ENCODE measurements around the gene FGB. TPM values are rescaled to one million over a fixed set of nuclear protein-coding genes. Genes with fewer than 3 reads are reported as not detected.
A peak's percentile ranks its signal among the peaks of the same experiment; 100 is the strongest.

The FGB gene
- total and polyA plus RNA-seq, 2 of the 13 experiments (the other 11 are each of a cell fraction or from before 2014, with no cell fraction given), result 226 to 784 TPM

- TF ChIP-seq, protein P1, sequence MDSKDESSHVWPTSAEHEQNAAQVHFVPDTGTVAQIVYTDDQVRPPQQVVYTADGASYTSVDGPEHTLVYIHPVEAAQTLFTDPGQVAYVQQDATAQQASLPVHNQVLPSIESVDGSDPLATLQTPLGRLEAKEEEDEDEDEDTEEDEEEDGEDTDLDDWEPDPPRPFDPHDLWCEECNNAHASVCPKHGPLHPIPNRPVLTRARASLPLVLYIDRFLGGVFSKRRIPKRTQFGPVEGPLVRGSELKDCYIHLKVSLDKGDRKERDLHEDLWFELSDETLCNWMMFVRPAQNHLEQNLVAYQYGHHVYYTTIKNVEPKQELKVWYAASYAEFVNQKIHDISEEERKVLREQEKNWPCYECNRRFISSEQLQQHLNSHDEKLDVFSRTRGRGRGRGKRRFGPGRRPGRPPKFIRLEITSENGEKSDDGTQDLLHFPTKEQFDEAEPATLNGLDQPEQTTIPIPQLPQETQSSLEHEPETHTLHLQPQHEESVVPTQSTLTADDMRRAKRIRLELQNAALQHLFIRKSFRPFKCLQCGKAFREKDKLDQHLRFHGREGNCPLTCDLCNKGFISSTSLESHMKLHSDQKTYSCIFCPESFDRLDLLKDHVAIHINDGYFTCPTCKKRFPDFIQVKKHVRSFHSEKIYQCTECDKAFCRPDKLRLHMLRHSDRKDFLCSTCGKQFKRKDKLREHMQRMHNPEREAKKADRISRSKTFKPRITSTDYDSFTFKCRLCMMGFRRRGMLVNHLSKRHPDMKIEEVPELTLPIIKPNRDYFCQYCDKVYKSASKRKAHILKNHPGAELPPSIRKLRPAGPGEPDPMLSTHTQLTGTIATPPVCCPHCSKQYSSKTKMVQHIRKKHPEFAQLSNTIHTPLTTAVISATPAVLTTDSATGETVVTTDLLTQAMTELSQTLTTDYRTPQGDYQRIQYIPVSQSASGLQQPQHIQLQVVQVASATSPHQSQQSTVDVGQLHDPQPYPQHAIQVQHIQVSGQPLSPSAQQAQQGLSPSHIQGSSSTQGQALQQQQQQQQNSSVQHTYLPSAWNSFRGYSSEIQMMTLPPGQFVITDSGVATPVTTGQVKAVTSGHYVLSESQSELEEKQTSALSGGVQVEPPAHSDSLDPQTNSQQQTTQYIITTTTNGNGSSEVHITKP (CRISPR knock-in tag; IDR thresholded peaks at IDR 0.05; ENCODE audit: low read depth), result peak; percentile 75; the same call in 1 of the 2 replicates
- peak; percentile 97 for TF ChIP-seq ZNF614 (CRISPR knock-in tag; IDR thresholded peaks at IDR 0.05; ENCODE audit: borderline replicate concordance)
- no peak for TF ChIP-seq ZFYVE20 (CRISPR knock-in tag; IDR thresholded peaks at IDR 0.05; ENCODE audit: borderline replicate concordance, low read depth)
- TF ChIP-seq, protein P2, sequence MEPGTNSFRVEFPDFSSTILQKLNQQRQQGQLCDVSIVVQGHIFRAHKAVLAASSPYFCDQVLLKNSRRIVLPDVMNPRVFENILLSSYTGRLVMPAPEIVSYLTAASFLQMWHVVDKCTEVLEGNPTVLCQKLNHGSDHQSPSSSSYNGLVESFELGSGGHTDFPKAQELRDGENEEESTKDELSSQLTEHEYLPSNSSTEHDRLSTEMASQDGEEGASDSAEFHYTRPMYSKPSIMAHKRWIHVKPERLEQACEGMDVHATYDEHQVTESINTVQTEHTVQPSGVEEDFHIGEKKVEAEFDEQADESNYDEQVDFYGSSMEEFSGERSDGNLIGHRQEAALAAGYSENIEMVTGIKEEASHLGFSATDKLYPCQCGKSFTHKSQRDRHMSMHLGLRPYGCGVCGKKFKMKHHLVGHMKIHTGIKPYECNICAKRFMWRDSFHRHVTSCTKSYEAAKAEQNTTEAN (CRISPR knock-in tag; conservative IDR thresholded peaks at IDR 0.05), result peak; percentile 90
- TF ChIP-seq ZNF772 (CRISPR knock-in tag; IDR thresholded peaks at IDR 0.05), result peak; percentile 92
- TF ChIP-seq KDM5A (IDR thresholded peaks at IDR 0.05; ENCODE audit: borderline replicate concordance, low read length), result 0 out of 2 replicates have a peak, but pooled peaks have one; percentile 25
- no peak for TF ChIP-seq TFDP2 (CRISPR knock-in tag; IDR thresholded peaks at IDR 0.05)
- TF ChIP-seq ZNF12 (CRISPR knock-in tag; IDR thresholded peaks at IDR 0.05), result no peak
- TF ChIP-seq HBP1 (CRISPR knock-in tag; IDR thresholded peaks at IDR 0.05; ENCODE audit: low read depth), result 0 out of 2 replicates have a peak, but pooled peaks have one; percentile 37
- TF ChIP-seq, protein P3, sequence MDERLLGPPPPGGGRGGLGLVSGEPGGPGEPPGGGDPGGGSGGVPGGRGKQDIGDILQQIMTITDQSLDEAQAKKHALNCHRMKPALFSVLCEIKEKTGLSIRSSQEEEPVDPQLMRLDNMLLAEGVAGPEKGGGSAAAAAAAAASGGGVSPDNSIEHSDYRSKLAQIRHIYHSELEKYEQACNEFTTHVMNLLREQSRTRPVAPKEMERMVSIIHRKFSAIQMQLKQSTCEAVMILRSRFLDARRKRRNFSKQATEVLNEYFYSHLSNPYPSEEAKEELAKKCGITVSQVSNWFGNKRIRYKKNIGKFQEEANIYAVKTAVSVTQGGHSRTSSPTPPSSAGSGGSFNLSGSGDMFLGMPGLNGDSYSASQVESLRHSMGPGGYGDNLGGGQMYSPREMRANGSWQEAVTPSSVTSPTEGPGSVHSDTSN (CRISPR knock-in tag; IDR thresholded peaks at IDR 0.05), result 0 out of 2 replicates have a peak, but pooled peaks have one; percentile 20
- TF ChIP-seq BHLHE40 (IDR thresholded peaks at IDR 0.05; ENCODE audit: low read length), result no peak
- peak; percentile 81 for TF ChIP-seq THAP11 (CRISPR knock-in tag; IDR thresholded peaks at IDR 0.05)
- peak; percentile 98 for TF ChIP-seq AHDC1 (CRISPR knock-in tag; IDR thresholded peaks at IDR 0.05; ENCODE audit: borderline replicate concordance)
These were observed 27.7 kb downstream of the FGB start, which contains the start of gene FGA (continued) for GRCh38 chr4:154590329-154591006.
